CD4-positive, alpha-beta T cell (primary cell): ENCODE results near the gene ZYX. TPM values are rescaled to one million over a fixed set of nuclear protein-coding genes. Genes with fewer than 3 reads are reported as not detected.

ENCODE experiments used
- ATAC-seq: fragments of 200-7000 bp; cut with Tn5 transposase; one replicate; pipeline ENCODE4 v1.10.0; 2022; ENCODE audit warnings: mild to moderate bottlenecking; ENCODE audit not compliant: poor library complexity
- CTCF ChIA-PET: fragments of 350-600 bp; sonication (Branson Sonifier 250); formaldehyde crosslinking; loops from one replicate; lab custom pipeline; 2021; ENCODE audit warnings: antibody characterized with exemption, inconsistent platforms; lab: Charles Lee
- POLR2A ChIA-PET: fragments of 350-600 bp; sonication (Branson Sonifier 250); formaldehyde crosslinking; loops from one replicate; lab custom pipeline; 2021; ENCODE audit warnings: antibody characterized with exemption, inconsistent platforms; lab: Charles Lee
- DNase-seq, 14 experiments: peaks; one replicate each; pipeline ENCODE4 v3.0.0-alpha.2; 2013 to 2020; ENCODE audit warnings: mixed read lengths in 2 of 14
- H3K27ac ChIP-seq, 2 donors: one replicate each; pipeline versions ENCODE4 v1.5.1 to v1.7.0; 2013; ENCODE audit warnings: low read length in 2 of 2, low read depth in 1 of 2, mild to moderate bottlenecking in 1 of 2
- H3K27me3 ChIP-seq, 2 experiments: 1 replicate in 1 of 2; 2 replicates in 1 of 2; pipeline versions ENCODE4 v1.6.1 to v1.7.0; 2013; ENCODE audit warnings: low read length in 2 of 2, control low read depth in 1 of 2, mild to moderate bottlenecking in 1 of 2, moderate library complexity in 1 of 2; ENCODE audit not compliant: insufficient read depth in 2 of 2, control insufficient read depth in 1 of 2
- H3K36me3 ChIP-seq: one replicate; pipeline ENCODE4 v1.6.1; 2013; ENCODE audit warnings: low read length, control low read depth; ENCODE audit not compliant: insufficient read depth
- H3K4me1 ChIP-seq: one replicate; pipeline ENCODE4 v1.6.1; 2013; ENCODE audit warnings: low read length, control low read depth; ENCODE audit not compliant: insufficient read depth
- H3K4me3 ChIP-seq: one replicate; pipeline ENCODE4 v1.5.1; 2013; ENCODE audit warnings: mild to moderate bottlenecking, low read length, moderate library complexity
- H3K9me3 ChIP-seq, 2 experiments: 1 replicate in 1 of 2; 2 replicates in 1 of 2; pipeline versions ENCODE4 v1.6.1 to v1.7.0; 2013; ENCODE audit warnings: low read length in 2 of 2, mild to moderate bottlenecking in 2 of 2, control low read depth in 1 of 2, moderate library complexity in 1 of 2; ENCODE audit not compliant: control insufficient read depth in 1 of 2, insufficient read depth in 1 of 2
- H3K27ac Mint-ChIP-seq: one replicate; pipeline ENCODE4 v1.8.0; 2020; ENCODE audit warnings: mixed read lengths
- H3K27me3 Mint-ChIP-seq: one replicate; pipeline ENCODE4 v1.8.0; 2021; ENCODE audit warnings: mixed read lengths
- H3K36me3 Mint-ChIP-seq: one replicate; pipeline ENCODE4 v1.8.0; 2021; ENCODE audit warnings: low read depth, mixed read lengths
- H3K4me1 Mint-ChIP-seq: one replicate; pipeline ENCODE4 v1.8.0; 2021; ENCODE audit warnings: low read depth, mixed read lengths
- H3K4me3 Mint-ChIP-seq: one replicate; pipeline ENCODE4 v1.8.0; 2020; ENCODE audit warnings: mild to moderate bottlenecking, mixed read lengths
- H3K9me3 Mint-ChIP-seq: one replicate; pipeline ENCODE4 v1.8.0; 2020; ENCODE audit warnings: mixed read lengths
- intact Hi-C, 2 experiments: fragments of 100-400 bp; cut with DNase I in 1 of 2; cut with micrococcal nuclease in 1 of 2; formaldehyde crosslinking; loops; one replicate each; pipeline versions ENCODE4 v1.15.1 to v1.9.0; 2023 to 2025; cut with DNase I, micrococcal nuclease
- total RNA-seq, 174 experiments: library from RNA in 2 of 174; stranded (reverse) in 2 of 174; gene quantifications; one replicate each; pipeline ENCODE4 v1.2.3 and lab custom pipeline; 2021 to 2026
- TF ChIP-seq, protein P1 (sequence below): fragments of 200-600 bp; IDR thresholded peaks from one replicate; pipeline ENCODE4 v1.8.0; 2022; ENCODE audit warnings: antibody characterized with exemption, mild to moderate bottlenecking

Gene ZYX
- total RNA-seq, 2 experiments from 2014 or later, result 132 to 146 TPM

DNA sequence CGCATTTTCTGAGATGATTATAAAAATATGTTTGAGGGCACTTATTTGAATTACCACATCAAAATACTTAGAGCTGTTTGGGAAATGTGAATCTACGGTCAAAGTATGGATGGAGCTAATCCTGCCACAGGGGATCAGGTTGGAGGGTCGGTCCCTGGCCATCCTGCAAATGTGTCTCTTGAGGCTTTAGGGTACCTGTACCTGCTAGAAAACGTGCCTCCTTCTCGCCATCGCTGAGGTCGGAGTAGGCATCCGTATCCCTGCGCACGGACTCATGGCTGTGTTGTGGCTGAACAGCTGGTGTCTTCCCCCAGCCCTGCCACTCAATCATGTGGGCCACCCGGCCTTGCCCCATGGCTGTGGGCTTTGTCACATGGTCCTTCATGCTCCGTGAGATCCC is 22.5 kb upstream of the ZYX start:
- ATAC-seq (no peak), DNase-seq (no peak)
- Histone ChIP-seq H3K36me3 (no peaks in the 10 kb centered on the region), H3K27me3 (peaks cover 9 to 13% of the 10 kb centered on the region in 2 experiments), H3K4me1 (peaks cover 15% of the 10 kb centered on the region), H3K9me3 (no peaks in the 10 kb centered on the region), H3K27ac (no peak overlapping the region), H3K4me3 (no peak overlapping the region)
- TF ChIP-seq, protein P1, sequence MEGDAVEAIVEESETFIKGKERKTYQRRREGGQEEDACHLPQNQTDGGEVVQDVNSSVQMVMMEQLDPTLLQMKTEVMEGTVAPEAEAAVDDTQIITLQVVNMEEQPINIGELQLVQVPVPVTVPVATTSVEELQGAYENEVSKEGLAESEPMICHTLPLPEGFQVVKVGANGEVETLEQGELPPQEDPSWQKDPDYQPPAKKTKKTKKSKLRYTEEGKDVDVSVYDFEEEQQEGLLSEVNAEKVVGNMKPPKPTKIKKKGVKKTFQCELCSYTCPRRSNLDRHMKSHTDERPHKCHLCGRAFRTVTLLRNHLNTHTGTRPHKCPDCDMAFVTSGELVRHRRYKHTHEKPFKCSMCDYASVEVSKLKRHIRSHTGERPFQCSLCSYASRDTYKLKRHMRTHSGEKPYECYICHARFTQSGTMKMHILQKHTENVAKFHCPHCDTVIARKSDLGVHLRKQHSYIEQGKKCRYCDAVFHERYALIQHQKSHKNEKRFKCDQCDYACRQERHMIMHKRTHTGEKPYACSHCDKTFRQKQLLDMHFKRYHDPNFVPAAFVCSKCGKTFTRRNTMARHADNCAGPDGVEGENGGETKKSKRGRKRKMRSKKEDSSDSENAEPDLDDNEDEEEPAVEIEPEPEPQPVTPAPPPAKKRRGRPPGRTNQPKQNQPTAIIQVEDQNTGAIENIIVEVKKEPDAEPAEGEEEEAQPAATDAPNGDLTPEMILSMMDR, result no peak
- H3K36me3 Mint-ChIP-seq, result no peaks in the 10 kb centered on the region
- H3K4me1 Mint-ChIP-seq, result peaks cover 10% of the 10 kb centered on the region
- H3K27me3 Mint-ChIP-seq, result peaks cover 22% of the 10 kb centered on the region
- peak overlapping the region; percentile 5 for H3K4me3 Mint-ChIP-seq
- ChIA-PET POLR2A (no interaction called here), CTCF (interaction anchor here (1.0 to 1.4 kb wide), 2 partner anchors 14 to 118 kb away, joined by 3 to 6 read pairs; no protein-coding TSS in a partner anchor)
- intact Hi-C loops, result no loop called here
- no peaks in the 10 kb centered on the region for H3K9me3 Mint-ChIP-seq
- H3K27ac Mint-ChIP-seq, result no peak overlapping the region

DNA sequence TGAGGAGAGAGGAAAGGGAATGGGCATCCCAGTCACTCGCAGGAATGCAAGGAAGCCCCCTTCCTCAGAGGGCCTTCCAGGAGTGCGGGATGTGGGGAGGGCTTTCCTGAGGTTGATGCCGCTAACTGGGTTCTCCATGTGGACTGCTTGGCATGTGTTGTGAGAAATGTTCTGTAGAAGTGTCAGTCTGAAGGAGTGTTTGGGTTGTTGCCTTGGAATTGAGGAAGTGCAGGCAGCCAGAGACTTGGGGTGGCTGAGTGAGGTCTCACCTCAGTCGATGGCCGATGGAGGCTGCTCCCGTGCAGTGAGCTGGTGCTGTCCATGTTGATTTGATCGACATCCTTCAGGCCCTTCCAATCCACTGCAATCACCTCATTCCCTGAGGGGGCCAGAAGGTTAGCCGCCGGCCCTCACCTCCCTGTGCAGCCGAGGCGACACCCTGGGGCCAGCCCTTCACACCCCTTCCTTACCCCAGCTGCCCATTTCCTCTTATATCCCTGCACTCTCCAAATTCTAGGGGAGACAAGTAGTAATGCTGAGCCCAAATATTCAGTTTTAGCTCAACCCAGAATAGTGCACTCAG is 21.3 kb upstream of the ZYX start:
- H3K36me3 Mint-ChIP-seq, result no peaks in the 10 kb centered on the region
- Histone ChIP-seq H3K27me3 (peaks cover 21% of the 10 kb centered on the region in 2 experiments), H3K36me3 (no peaks in the 10 kb centered on the region), H3K27ac (no peak overlapping the region), H3K9me3 (no peaks in the 10 kb centered on the region), H3K4me3 (no peak overlapping the region), H3K4me1 (peaks cover 15% of the 10 kb centered on the region)
- ChIA-PET POLR2A (interaction anchor here (1.0 to 1.1 kb wide), 3 partner anchors 16 to 119 kb away, joined by 3 read pairs; no protein-coding TSS in a partner anchor), CTCF (interaction anchor here (1.2 kb wide), 1 partner anchor 14 kb away, joined by 3 read pairs; no protein-coding TSS in a partner anchor)
- intact Hi-C loops, result loop anchor here in 1 of 2 experiments (5.0 kb wide), 1 partner anchor 47 kb away; the partner anchor contains the start of gene EPHA1
- H3K27ac Mint-ChIP-seq, result no peak overlapping the region
- peak overlapping the region; percentile 84 for H3K4me3 Mint-ChIP-seq
- ATAC-seq, result no peak
- TF ChIP-seq, protein P1, result no peak
- no peak for DNase-seq
- no peaks in the 10 kb centered on the region for H3K9me3 Mint-ChIP-seq
- peaks cover 10% of the 10 kb centered on the region for H3K4me1 Mint-ChIP-seq
- H3K27me3 Mint-ChIP-seq, result peaks cover 34% of the 10 kb centered on the region

DNA sequence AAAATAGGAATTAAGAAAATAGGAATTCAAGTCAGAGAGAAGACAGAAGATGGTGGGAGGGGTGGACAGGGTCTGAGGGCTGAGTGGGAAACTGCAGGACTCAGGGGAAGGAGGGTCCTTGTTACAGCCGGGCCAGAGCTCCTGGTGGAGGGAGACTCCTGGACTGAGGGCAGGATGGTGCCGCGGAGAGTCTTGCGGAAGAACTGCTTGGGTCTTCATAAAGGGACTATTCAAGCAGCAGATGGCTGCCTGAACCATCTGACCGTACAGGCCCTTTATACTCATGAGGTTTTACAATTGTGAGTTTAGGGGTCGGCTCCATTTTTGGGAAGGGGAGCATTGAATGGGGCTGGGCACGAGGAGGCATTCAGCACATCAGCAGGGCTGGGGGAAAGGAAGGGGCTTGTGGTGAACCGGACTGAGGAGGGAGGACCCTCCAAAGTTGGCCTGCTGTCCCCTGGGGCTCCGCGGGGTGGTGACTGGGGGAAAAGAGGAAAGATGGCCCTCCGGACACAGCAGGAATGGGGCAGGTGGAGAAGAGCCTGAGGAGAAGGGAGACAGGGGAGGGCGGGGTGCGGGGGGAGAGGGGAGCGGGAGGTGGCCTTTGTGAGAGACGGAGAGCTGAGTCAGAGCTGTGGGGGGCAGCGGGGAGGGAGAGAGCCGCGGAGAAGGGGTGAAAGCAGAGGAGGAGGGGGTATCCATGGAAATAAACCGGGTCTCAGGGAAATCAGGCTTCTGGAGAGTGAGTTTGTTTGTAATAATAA is 20.2 kb upstream of the ZYX start:
- no peak overlapping the region for H3K27ac ChIP-seq
- ATAC-seq, result no peak
- H3K4me1 ChIP-seq, result peaks cover 15% of the 10 kb centered on the region
- H3K9me3 ChIP-seq, result no peaks in the 10 kb centered on the region
- intact Hi-C loops, result loop anchor here in 1 of 2 experiments (5.0 kb wide), 1 partner anchor 46 kb away; the partner anchor contains the start of gene EPHA1
- H3K27me3 ChIP-seq, result peaks cover 21 to 27% of the 10 kb centered on the region in 2 experiments
- H3K4me3 Mint-ChIP-seq, result peak overlapping the region; percentile 84
- H3K27me3 Mint-ChIP-seq, result peaks cover 43% of the 10 kb centered on the region
- H3K4me1 Mint-ChIP-seq, result peaks cover 10% of the 10 kb centered on the region
- H3K9me3 Mint-ChIP-seq, result no peaks in the 10 kb centered on the region
- no peaks in the 10 kb centered on the region for H3K36me3 ChIP-seq
- no peak overlapping the region for H3K4me3 ChIP-seq
- POLR2A ChIA-PET, result interaction anchor here (1.0 to 1.1 kb wide), 3 partner anchors 15 to 120 kb away, joined by 3 read pairs; no protein-coding TSS in a partner anchor
- TF ChIP-seq, protein P1, result no peak
- DNase-seq, result no peak
- CTCF ChIA-PET, result interaction anchor here (1.2 kb wide), 1 partner anchor 15 kb away, joined by 3 read pairs; no protein-coding TSS in a partner anchor
- H3K27ac Mint-ChIP-seq, result no peak overlapping the region
- no peaks in the 10 kb centered on the region for H3K36me3 Mint-ChIP-seq
